ENCODE measurements around the gene UBLCP1.

DNA sequence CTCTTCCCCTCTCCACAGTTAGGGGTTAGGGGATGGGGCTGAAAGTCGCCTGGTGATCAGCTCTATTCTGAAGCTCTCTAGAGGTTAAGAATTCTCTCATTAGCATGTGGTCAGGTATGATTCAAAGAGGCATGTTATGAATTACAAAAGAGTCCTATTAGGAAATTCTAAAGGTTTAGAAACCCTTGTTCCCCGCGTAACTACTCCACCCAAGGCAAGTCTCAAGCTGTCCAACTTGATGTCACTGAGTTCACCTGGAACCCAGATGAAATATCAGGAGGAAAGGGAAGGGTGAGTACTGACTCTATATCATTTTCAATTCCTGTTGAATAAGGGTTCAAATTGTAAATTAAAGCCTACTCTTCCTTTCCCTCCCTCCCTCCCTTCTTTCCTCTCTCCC is 35.6 kb upstream of the UBLCP1 start:
- TF ChIP-seq, protein P1, sequence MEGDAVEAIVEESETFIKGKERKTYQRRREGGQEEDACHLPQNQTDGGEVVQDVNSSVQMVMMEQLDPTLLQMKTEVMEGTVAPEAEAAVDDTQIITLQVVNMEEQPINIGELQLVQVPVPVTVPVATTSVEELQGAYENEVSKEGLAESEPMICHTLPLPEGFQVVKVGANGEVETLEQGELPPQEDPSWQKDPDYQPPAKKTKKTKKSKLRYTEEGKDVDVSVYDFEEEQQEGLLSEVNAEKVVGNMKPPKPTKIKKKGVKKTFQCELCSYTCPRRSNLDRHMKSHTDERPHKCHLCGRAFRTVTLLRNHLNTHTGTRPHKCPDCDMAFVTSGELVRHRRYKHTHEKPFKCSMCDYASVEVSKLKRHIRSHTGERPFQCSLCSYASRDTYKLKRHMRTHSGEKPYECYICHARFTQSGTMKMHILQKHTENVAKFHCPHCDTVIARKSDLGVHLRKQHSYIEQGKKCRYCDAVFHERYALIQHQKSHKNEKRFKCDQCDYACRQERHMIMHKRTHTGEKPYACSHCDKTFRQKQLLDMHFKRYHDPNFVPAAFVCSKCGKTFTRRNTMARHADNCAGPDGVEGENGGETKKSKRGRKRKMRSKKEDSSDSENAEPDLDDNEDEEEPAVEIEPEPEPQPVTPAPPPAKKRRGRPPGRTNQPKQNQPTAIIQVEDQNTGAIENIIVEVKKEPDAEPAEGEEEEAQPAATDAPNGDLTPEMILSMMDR (IDR thresholded peaks at IDR 0.05; ENCODE audit: poor library complexity): no peak
- TF ChIP-seq EZH2 (IDR thresholded peaks at IDR 0.05; ENCODE audit: borderline replicate concordance) (no peak), EZH2phosphoT487 (IDR thresholded peaks at IDR 0.05; ENCODE audit: low read depth, severe bottlenecking, unreplicated experiment) (no peak)

All from hepatocyte (in vitro differentiated cells).